PFSK-1 (cell line): ENCODE measurements around the gene FDXR.

Experiments used
- POLR2AphosphoS5 ChIP-seq: IDR thresholded peaks from 2 replicates; pipeline ENCODE4 v1.6.1; 2012; ENCODE audit warnings: low read depth, mild to moderate bottlenecking, control low read depth, low read length, moderate library complexity
- SIN3A ChIP-seq: IDR thresholded peaks from 2 replicates; pipeline ENCODE4 v1.6.1; 2012; ENCODE audit warnings: mild to moderate bottlenecking, low read length, moderate library complexity, borderline replicate concordance; ENCODE audit not compliant: insufficient read depth

- TF ChIP-seq SIN3A (no peak), POLR2AphosphoS5 (no peak)
Observed at GRCh38 chr17:74922172-74922571, 49.4 kb upstream of the FDXR start.
